Measurements from ENCODE around the gene TRAP1. TPM values are rescaled to one million over a fixed set of nuclear protein-coding genes. Genes with fewer than 3 reads are reported as not detected.
A peak's percentile ranks its signal among the peaks of the same experiment; 100 is the strongest.

The TRAP1 gene
- polyA plus RNA-seq (ENCODE audit: insufficient read depth in 1 of 5, insufficient read length in 5 of 5, low replicate concordance in 1 of 5), result 10 to 100 TPM; 75.3 to 95.2 (median 80.6) TPM
- long read RNA-seq, donor 1, transcript TRAP1-201 (18 exons, 2,296 nt), result major isoform, 31 of 54 reads
- long read RNA-seq, donor 1, transcript TRAP1-210 (3 exons, 547 nt), result minor isoform, 5 of 54 reads
- long read RNA-seq, donor 1, partial matches to known transcripts, result 16 of 54 reads
- long read RNA-seq, donor 1, other reads (novel, unspliced or antisense), result 0 of 54 reads
- long read RNA-seq, donor 2, transcript TRAP1-201 (18 exons, 2,296 nt), result major isoform, 14 of 16 reads
- long read RNA-seq, donor 2, partial matches to known transcripts, result 0 of 16 reads
- long read RNA-seq, donor 2, other reads (novel, unspliced or antisense), result 0 of 16 reads
- long read RNA-seq, donor 3, transcript TRAP1-201 (18 exons, 2,296 nt), result major isoform, 13 of 17 reads
- long read RNA-seq, donor 3, partial matches to known transcripts, result 0 of 17 reads
- long read RNA-seq, donor 3, other reads (novel, unspliced or antisense), result 0 of 17 reads
- long read RNA-seq, donor 4, transcript TRAP1-201 (18 exons, 2,296 nt), result major isoform, 12 of 17 reads
- long read RNA-seq, donor 4, transcript TRAP1-210 (3 exons, 547 nt), result minor isoform, 5 of 17 reads
- long read RNA-seq, donor 4, partial matches to known transcripts, result 0 of 17 reads
- long read RNA-seq, donor 4, other reads (novel, unspliced or antisense), result 0 of 17 reads
- long read RNA-seq, donor 5, transcript TRAP1-201 (18 exons, 2,296 nt), result major isoform, 15 of 20 reads
- long read RNA-seq, donor 5, partial matches to known transcripts, result 5 of 20 reads
- long read RNA-seq, donor 5, other reads (novel, unspliced or antisense), result 0 of 20 reads
- long read RNA-seq, donor 6, transcript TRAP1-210 (3 exons, 547 nt), result minor isoform, 5 of 47 reads
- long read RNA-seq, donor 6, transcript TRAP1-201 (18 exons, 2,296 nt), result major isoform, 24 of 47 reads
- long read RNA-seq, donor 6, partial matches to known transcripts, result 16 of 47 reads
- long read RNA-seq, donor 6, other reads (novel, unspliced or antisense), result 0 of 47 reads
- long read RNA-seq, donor 7, transcript TRAP1-201 (18 exons, 2,296 nt), result major isoform, 25 of 29 reads
- long read RNA-seq, donor 7, partial matches to known transcripts, result 0 of 29 reads
- long read RNA-seq, donor 7, other reads (novel, unspliced or antisense), result 0 of 29 reads
- long read RNA-seq, donor 8, transcript TRAP1-201 (18 exons, 2,296 nt), result major isoform, 10 of 10 reads
- long read RNA-seq, donor 8, partial matches to known transcripts, result 0 of 10 reads
- long read RNA-seq, donor 8, other reads (novel, unspliced or antisense), result 0 of 10 reads

DNA sequence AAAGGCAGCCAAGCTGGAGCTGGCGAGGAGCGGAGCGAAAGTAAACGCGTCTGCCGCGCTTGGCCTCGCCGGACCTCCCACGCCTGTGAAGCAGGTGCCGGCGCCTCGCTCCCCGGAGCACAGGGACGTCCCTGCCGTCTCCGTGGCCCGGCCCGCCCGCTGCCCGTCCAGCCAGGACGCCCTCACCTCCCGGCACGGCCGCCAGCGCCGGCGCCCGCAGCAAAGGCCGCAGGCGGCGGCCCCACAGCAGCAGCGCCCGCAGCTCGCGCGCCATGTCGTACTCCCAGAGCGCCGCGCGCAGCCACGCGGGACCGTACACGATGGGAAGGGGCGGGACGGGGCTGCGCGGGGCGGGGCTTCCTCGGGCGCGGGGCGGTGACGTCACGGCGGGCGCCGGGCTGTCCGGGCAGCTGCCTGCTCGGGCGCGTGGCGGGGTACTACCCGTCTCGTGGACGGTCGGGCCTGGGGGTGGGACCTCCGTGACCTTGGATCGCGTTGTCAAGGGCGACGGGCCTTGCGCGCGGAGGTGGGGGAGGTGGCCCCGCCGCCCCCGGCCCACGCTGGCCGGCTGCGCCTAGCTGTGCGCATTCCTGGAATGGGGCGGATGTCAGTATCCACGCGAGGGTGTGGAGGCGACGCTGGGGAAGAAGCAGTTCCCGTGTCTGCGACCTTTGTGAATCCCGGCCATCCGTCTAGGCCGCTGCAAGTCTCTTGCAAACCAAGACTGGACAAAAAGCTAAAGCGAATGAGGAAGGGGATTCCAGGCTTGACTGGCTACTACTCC lies at the start of gene TRAP1:
Gene TRAP1 (minus strand): TSS at position 290 of the 784 bp plus-strand sequence. CDS start 16 bp downstream, at position 274.
- DNase-seq, result peak; percentile 85

DNA sequence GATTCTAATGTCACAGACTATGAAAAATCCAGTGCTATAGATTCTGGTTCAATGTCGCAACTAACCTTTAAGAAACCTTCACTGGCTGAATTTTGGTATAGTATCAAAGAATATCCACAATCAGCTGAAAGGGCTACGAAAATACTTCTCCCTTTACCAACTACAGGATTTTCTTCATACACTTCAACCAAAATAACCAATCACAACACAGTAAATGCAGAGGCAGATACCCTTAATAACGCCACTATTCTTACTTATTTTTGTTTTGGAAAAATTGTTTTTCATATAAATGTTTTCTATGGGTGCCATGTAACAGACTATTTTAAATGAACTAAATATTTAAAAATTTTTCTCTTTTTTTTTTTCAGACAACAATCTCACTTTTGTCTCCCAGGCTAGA lies 48.9 kb upstream of the TRAP1 start:
- no peak for DNase-seq

DNA sequence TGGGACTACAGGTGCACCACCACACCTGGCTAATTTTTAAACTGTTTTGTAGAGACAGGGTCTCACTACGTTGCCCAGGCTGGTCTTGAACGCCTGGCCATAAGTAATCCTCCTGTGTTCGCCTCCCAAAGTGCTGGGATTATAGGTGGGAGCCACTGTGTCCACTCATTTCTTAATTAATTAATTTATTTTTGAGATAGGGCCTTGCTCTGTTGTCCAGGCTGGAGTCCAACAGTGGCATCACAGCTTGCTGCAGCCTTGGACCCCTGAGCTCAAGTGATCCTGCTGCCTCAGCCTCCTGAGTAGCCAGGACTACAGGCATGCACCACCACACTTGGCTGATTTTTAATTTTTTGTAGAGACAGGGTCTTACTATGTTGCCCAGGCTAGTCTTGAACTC lies 47.1 kb upstream of the TRAP1 start:
- DNase-seq, result no peak

DNA sequence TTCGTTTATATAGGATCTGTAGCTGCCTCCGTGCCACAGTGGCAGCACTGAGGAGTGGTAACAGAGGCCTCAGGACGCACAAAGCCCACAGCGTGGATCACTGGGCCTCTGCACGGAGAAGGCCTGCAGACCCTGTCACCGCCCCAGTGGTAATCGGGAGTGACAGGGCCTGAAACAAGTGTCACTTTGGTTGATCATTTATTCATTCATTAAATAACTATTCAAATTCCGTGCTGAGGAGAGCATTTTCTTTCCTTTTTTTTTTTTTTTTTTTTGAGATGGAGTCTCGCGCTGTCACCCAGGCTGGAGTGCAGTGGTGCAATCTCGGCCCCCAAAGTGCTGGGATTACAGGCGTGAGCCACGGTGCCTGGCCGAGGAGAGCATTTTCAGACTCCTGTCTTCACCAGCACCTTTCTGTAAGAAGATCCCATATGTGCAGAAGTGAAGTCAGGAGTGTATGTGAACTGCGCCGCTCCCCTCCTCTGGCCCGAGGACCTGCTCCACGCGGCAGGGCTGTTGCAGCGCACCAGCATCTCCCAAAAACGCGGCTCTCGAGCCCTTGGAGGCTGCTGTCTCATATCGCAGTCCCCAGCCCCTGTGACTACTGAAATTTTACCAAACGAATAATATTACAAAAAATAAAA lies 44.9 kb upstream of the TRAP1 start:
- DNase-seq, result no peak

DNA sequence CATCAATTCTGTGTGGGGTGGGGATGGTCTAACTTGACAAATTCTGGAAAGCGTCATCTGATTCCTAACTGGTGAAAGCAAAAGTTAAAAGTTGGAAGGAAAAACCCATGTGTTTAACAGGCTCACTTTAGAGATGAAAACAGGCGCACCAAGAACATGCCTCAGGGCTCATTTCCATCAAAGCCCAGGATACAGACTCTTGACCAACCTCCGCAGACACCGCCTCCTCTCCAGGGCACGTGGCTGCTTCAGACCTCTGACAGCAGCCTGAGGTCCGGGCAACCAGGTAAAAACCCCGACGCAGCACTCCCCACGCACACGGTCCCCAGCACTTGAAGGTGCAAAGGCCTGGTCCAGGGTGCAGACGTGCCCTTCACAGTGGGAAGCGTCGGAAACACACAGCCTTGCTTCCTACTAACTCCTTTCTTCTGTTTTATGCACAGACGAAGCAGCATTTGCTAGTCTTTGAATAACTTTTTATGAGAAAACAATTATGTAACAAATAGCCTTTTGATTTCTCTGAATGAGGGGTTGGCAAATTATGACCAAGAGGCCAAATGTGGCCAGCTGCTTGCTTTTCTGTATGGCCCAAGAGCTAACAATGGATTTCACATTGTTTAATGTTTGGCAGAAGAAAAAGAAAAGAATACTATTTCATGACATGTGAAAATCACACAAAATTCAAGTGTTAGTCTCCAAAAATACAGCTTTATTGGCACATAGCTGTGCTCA lies 44.2 kb upstream of the TRAP1 start:
- no peak for DNase-seq

DNA sequence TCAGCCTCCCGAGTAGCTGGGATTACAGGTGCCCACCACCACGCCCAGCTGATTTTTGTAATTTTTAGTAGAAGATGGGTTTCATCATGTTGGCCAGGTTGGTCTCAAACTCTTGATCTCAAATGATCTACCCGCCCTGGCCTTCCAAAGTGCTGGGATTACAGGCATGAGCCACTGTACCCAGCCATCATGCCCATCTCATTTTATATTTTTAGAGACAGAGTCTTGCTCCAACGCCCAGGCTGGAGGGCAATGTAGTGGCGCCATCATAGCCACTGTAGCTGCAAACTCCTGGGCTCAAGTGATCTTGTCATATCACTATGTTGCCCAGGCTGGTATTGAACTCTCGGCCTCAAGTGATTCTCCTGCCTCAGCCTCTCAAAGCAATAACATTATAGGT lies 43.2 kb upstream of the TRAP1 start:
- no peak for DNase-seq

DNA sequence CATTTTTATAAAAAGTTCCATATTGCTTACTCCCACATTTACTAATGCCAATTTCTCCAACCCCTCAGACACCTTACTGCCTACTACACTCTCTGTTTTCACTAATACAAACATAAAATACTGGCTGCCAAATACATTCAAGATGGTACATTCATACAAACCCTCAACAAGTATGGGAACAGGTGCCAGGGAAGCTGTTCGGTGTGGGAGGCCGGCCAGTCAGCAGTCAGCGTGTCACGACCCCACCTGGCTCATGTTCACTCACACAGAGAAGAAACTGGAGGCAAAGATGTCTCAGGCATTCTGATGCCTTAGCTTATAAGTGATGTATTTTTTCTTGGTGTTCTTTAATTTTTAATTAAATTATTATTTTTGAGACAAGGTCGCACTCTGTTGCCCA lies 42.4 kb upstream of the TRAP1 start:
- no peak for DNase-seq

DNA sequence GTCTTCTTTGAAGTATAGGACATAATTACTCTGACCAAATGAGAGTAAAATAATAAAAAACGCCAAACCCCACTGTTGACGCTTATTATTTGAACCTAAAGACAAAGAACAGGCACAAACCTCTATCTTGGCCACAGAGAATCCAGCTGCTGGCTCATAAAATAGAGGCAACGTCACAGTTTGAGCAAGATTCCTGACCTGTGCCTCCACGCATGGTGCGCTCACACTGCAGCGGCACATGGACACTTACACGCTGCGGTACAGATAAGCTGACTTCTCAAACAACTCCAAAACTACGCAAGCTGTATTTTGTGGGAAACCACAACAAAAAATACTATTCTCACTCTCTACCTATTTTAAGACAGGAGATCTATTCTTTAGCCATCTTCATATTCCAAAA lies 38.8 kb upstream of the TRAP1 start:
- no peak for DNase-seq

DNA sequence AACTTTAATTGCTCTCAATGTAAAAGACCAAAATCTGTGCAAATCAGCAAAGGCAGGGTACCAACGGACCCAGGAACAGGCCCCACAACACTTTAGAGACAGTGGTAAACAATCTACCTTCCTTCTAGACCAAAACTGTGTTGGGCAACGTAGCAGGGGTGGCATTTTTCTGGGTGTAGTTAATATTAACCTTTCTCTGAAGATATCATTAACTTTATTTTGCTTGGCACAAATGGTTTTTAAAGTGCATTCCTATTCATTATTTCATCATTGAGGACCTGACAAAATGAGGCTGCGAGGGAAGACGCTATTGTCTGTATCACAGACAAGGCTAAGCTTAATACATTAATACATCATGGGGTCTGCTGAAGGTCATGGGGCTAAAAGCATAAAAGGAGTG lies 37.9 kb upstream of the TRAP1 start:
- DNase-seq, result no peak

DNA sequence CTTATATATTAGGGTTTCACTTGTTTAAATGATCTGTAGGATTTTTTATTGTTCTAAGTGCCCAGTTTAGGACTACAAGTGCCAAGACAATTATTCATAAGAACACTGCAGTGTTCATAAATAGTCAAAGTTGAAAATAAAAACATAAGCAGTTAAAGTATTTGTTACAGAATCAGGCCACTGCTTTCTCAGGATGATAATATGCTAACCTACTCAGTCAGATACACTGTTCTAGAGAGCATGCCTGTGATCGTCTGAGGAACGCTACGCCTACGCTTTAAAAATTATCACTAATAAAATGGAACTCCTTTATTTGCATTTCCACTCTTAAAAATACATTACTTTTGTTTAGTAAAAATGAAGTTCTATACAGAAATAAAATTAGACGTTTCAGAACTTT lies 37.4 kb upstream of the TRAP1 start:
- DNase-seq, result no peak

DNA sequence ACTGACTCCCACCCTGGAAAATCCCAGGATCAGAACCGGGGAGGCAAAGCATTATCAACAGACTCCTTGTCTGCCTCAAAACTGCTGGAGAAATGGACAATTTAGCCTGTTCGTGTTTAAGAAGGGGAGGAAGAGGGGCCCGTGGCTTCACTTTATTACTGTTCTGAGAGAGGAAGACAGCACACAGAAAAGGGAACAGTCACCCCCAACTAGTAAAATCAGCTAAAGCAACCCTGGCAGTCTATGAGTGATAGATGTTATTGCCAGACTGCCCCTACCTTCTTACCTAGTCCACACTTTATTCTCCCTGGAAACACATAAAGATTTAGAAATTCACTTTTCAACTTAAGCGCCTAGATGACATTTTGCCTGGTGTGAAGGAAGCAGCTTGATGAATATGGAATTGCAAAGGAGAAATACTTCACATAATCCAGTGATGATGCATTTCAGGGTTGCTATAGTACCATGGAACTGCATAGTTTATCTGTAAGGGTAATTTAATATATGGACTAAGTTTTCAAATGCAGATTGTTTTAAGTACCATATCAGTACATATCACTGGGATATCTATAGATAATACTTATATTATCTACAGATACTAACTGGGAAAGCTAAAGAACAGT lies 36.9 kb upstream of the TRAP1 start:
- DNase-seq, result no peak

DNA sequence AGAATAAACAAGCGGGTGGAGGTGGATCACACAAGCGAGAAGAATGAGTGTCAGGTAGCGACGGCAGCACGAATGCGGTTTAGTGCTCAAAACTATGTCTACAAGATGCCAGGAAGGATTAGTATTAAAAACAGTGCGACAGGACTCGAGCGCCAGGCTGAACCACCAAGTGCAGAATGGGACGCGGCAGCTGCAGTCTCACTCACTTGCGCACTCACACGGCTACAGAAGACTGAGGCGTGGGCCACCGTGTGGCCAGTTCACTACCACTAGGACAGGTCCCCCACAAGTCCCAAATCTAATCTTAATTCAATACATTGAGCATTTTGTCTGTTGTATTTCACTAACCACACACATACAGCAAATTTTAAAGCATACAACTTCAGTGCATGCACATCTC lies 35.7 kb upstream of the TRAP1 start:
- no peak for DNase-seq

DNA sequence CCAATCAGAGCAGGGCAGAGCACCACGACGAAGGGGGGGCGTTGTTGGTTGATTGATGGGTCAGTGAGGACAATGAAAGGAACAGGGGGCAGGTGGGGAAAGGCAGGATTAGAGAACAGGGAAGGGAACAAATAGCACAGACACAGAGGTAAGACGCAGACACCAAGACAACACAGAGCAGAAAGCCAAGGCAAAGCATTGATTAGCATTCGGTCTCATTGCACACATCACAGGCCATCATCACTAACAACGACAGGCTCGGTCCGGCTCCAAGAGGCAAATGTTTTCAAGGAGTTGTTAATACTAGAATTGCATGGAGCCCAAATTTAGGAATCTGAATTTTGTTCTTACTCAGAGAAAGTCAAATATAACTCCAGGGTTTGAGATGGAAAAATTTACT lies 34.6 kb upstream of the TRAP1 start:
- no peak for DNase-seq

DNA sequence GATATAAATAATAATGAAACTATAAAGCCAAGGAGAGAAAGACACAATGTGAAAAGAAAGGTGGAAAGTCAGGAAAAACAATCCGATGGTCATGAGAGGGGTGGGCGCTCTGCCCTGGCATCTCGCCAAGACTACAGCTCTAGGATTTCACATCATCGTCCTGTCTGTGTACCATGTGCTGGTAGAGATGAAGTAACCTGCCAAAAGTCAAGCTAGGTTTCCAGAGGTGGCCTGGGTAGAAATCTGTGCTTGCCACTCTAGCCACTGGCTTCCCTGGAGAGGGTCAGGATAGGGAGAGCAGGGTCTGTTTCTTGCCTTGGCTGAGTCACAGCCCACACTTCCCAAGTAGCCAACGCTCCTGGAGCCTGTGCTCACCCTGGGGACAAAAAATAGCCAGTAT lies 31.0 kb upstream of the TRAP1 start:
- DNase-seq, result no peak

DNA sequence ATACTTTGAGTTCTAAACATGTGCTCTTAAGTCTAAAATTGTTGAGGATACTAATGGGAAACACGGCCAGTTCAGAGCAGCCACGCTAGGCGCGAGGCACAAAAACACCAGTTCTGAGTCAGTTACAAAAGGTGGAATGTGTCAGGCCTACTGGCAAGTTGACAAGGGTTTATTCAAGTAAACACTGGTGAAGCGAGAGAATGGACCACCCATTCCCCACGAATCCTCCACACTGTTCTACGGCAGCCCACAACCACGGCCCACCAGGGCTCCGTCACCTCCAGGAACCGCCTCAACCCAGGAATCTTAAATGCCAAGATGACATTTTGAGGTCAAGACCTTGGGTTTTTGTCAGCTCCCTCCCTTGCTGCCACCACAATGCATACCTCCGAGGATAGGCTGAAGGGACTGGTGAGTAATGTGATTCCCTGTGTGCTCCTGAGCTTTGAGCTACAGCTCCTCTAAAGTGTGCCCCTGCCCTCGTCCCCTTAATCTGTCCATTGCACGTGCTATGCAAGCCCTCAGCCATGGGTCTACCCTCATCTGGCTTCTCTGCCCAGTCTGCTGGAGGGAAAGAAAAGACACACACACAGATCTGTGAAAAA lies 28.5 kb upstream of the TRAP1 start:
- no peak for DNase-seq

DNA sequence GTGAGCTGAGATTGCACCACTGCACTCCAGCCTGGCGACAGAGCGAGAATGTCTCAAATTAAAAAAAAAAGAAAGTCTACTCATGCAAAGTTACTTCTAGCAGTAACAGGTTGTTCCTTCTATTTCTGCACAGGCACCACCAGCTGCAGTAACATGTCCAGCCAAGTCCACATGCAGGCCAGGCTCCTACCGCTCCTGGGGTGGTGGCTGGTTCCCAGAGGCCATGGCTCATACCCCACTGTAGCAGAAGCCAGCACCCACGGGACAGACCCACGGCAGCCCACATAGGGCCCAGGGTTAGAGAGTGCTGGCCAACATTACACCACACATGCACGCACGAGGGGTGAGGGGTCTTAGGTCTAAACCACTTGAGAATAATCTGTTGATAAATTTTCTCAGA lies 26.7 kb upstream of the TRAP1 start:
- no peak for DNase-seq

DNA sequence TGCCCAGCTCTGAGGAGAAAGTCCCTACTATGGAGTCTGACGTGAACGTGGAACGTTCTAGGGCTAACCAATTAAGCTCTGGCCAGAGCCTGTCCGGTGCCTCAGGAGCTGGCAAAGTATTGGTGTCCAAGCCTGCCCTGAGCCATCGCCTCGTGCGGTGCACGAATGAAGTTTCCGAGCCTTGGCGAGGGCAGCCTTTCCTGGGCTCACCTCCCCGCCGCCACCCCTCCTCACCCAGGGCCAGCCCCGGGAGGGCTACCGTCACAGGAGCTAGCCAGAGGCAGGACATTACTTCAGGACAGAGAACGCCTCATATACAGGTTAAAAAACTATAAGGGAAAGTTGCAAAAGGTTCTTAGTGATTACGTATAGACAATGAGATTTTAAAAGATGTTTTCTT lies 23.6 kb upstream of the TRAP1 start:
- no peak for DNase-seq

DNA sequence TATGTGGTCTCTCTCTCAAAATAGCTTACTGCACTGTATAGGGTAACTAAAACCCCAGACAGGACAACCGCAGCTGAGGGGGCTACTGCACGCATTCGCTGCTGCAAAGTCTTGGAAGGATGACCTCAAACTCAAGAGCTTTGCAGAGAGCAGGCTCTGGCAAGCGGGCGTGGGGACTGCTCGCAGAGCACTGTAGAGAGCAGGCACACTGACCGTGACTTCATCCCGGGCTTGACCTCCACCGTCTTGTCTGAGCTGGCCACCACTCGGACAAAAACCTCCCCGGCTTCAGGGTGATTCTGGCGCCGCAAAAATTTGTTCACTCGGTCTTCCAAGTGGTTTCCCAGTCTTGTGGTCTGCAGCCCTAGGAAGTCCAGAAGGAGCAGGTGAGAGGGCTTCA lies 22.9 kb upstream of the TRAP1 start:
- no peak for DNase-seq

DNA sequence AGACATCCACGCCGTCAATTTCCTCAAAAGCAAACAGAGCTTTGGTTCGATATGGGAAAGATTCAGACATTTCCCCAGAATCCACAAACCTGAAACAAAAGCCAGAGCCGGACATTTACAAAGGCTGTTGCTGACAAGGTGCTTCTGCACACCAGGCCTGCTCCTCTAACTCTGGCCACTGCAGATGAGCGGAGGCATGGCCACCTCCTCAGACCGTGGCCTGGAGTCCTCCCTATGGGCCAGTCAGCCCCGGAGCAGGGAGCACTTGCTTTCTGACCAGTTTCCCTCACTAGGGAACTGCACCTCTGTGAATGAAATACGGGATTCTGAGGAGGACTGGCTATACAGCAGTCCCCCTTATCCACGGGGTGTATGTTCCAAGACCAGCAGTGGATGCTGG lies 22.3 kb upstream of the TRAP1 start:
- DNase-seq, result no peak

Data from right lung (tissue), 10 donors.